ENCODE data around the gene RASSF9. TPM values are rescaled to one million over a fixed set of nuclear protein-coding genes. Genes with fewer than 3 reads are reported as not detected.

RASSF9 gene
- total and polyA plus RNA-seq, 10 of the 15 experiments (the other 5 are each of a cell fraction or from before 2014, with no cell fraction given), result under 0.01 to 0.10 TPM; not detected in 8

GRCh38 chr12:85831327-85831990 lies 4.8 kb downstream of the RASSF9 start (continued):
- no peak for TF ChIP-seq STAT1 (conservative IDR thresholded peaks at IDR 0.05)

DNA sequence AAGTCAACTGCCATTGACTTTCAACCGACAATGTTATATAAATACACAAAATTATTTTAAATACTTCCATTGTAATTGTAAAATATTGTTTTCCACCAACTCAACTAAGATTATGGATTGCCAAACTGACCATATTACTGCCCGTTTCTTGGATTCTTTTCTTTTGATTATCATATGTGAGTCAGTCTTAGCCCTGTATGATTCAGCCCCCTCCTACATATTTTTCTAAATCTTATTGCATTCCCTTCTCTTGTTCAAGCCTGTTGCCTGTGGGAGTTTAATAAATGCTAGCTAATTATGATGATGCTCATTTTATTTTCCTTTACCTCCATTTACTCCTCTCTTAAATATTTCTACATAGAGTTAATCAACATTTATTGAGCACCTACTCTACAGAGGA lies 6.8 kb downstream of the RASSF9 start:
- no peak overlapping the region for H2AFZ ChIP-seq (ENCODE audit: control insufficient read depth, low read depth, low read length)
- in situ Hi-C loops (cut with MboI) (no loop called here), intact Hi-C loops (cut with micrococcal nuclease; ENCODE audit: unreplicated experiment) (no loop called here)
- H3K36me3 ChIP-seq (ENCODE audit: control insufficient read depth in 2 of 2, insufficient read depth in 2 of 2, low read length in 1 of 2), result no peaks in the 10 kb centered on the region
- WGBS (ENCODE audit: insufficient coverage, insufficient replicate concordance, low lambda C conversion rate, missing lambda C conversion rate), result 42% methylated on average over 2 of the region's 2 CpGs
- no peak for DNase-seq (ENCODE audit: low read depth, low spot score)
- ChIA-PET SMC1A (ENCODE audit: uncharacterized antibody, unreplicated experiment) (no interaction called here), CTCF (no interaction called here), POLR2A (no interaction called here), RAD21 (ENCODE audit: unreplicated experiment) (no interaction called here)
- no peaks in the 10 kb centered on the region for H3K9me3 ChIP-seq (replicated peaks; ENCODE audit: control insufficient read depth, insufficient read depth, low read length)
- no peak for ATAC-seq
- H3K4me1 ChIP-seq (ENCODE audit: control insufficient read depth, insufficient read depth, low read length), result no peaks in the 10 kb centered on the region
- no peaks in the 10 kb centered on the region for H4K20me1 ChIP-seq (ENCODE audit: control insufficient read depth, insufficient read depth)
- no TSS peak for BruUV-seq (replicated peaks)
- H3K4me2 ChIP-seq (ENCODE audit: control insufficient read depth, insufficient read depth), result no peak overlapping the region
- H3K9ac ChIP-seq (ENCODE audit: control insufficient read depth, insufficient read depth, low read length), result no peak overlapping the region
- no peak for FAIRE-seq
- H3K79me2 ChIP-seq (ENCODE audit: control insufficient read depth, insufficient read depth, low read length), result no peaks in the 10 kb centered on the region
- no peaks in the 10 kb centered on the region for H3K27me3 ChIP-seq (replicated peaks in 1 of 2; ENCODE audit: control insufficient read depth in 2 of 2, insufficient read depth in 2 of 2, low read length in 1 of 2)
- no peak overlapping the region for H3K4me3 ChIP-seq
- no peak overlapping the region for H3K27ac ChIP-seq (ENCODE audit: control insufficient read depth, insufficient read depth)
- TF ChIP-seq, protein P1, sequence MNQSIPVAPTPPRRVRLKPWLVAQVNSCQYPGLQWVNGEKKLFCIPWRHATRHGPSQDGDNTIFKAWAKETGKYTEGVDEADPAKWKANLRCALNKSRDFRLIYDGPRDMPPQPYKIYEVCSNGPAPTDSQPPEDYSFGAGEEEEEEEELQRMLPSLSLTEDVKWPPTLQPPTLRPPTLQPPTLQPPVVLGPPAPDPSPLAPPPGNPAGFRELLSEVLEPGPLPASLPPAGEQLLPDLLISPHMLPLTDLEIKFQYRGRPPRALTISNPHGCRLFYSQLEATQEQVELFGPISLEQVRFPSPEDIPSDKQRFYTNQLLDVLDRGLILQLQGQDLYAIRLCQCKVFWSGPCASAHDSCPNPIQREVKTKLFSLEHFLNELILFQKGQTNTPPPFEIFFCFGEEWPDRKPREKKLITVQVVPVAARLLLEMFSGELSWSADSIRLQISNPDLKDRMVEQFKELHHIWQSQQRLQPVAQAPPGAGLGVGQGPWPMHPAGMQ (IDR thresholded peaks at IDR 0.05; ENCODE audit: borderline replicate concordance), result no peak
- TF ChIP-seq POU2F2 (IDR thresholded peaks at IDR 0.05; ENCODE audit: borderline replicate concordance, low read depth, low read length) (no peak), TAF1 (IDR thresholded peaks at IDR 0.05; ENCODE audit: borderline replicate concordance, low read depth, low read length) (no peak), SUZ12 (IDR thresholded peaks at IDR 0.05; ENCODE audit: unreplicated experiment) (no peak), MEF2B (IDR thresholded peaks at IDR 0.05; ENCODE audit: partially characterized antibody, poor library complexity, severe bottlenecking) (no peak), ZBED1 (IDR thresholded peaks at IDR 0.05; ENCODE audit: borderline replicate concordance) (no peak), FOS (IDR thresholded peaks at IDR 0.05; ENCODE audit: borderline replicate concordance, extremely low read depth, insufficient read length) (no peak)
- TF ChIP-seq, protein P2, sequence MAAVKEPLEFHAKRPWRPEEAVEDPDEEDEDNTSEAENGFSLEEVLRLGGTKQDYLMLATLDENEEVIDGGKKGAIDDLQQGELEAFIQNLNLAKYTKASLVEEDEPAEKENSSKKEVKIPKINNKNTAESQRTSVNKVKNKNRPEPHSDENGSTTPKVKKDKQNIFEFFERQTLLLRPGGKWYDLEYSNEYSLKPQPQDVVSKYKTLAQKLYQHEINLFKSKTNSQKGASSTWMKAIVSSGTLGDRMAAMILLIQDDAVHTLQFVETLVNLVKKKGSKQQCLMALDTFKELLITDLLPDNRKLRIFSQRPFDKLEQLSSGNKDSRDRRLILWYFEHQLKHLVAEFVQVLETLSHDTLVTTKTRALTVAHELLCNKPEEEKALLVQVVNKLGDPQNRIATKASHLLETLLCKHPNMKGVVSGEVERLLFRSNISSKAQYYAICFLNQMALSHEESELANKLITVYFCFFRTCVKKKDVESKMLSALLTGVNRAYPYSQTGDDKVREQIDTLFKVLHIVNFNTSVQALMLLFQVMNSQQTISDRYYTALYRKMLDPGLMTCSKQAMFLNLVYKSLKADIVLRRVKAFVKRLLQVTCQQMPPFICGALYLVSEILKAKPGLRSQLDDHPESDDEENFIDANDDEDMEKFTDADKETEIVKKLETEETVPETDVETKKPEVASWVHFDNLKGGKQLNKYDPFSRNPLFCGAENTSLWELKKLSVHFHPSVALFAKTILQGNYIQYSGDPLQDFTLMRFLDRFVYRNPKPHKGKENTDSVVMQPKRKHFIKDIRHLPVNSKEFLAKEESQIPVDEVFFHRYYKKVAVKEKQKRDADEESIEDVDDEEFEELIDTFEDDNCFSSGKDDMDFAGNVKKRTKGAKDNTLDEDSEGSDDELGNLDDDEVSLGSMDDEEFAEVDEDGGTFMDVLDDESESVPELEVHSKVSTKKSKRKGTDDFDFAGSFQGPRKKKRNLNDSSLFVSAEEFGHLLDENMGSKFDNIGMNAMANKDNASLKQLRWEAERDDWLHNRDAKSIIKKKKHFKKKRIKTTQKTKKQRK (IDR thresholded peaks at IDR 0.05; ENCODE audit: low read depth, low read length), result no peak
- TF ChIP-seq, protein P3, sequence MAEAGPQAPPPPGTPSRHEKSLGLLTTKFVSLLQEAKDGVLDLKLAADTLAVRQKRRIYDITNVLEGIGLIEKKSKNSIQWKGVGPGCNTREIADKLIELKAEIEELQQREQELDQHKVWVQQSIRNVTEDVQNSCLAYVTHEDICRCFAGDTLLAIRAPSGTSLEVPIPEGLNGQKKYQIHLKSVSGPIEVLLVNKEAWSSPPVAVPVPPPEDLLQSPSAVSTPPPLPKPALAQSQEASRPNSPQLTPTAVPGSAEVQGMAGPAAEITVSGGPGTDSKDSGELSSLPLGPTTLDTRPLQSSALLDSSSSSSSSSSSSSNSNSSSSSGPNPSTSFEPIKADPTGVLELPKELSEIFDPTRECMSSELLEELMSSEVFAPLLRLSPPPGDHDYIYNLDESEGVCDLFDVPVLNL (IDR thresholded peaks at IDR 0.05; ENCODE audit: low read depth, low read length), result no peak
- TF ChIP-seq, protein P4, sequence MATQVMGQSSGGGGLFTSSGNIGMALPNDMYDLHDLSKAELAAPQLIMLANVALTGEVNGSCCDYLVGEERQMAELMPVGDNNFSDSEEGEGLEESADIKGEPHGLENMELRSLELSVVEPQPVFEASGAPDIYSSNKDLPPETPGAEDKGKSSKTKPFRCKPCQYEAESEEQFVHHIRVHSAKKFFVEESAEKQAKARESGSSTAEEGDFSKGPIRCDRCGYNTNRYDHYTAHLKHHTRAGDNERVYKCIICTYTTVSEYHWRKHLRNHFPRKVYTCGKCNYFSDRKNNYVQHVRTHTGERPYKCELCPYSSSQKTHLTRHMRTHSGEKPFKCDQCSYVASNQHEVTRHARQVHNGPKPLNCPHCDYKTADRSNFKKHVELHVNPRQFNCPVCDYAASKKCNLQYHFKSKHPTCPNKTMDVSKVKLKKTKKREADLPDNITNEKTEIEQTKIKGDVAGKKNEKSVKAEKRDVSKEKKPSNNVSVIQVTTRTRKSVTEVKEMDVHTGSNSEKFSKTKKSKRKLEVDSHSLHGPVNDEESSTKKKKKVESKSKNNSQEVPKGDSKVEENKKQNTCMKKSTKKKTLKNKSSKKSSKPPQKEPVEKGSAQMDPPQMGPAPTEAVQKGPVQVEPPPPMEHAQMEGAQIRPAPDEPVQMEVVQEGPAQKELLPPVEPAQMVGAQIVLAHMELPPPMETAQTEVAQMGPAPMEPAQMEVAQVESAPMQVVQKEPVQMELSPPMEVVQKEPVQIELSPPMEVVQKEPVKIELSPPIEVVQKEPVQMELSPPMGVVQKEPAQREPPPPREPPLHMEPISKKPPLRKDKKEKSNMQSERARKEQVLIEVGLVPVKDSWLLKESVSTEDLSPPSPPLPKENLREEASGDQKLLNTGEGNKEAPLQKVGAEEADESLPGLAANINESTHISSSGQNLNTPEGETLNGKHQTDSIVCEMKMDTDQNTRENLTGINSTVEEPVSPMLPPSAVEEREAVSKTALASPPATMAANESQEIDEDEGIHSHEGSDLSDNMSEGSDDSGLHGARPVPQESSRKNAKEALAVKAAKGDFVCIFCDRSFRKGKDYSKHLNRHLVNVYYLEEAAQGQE (IDR thresholded peaks at IDR 0.05; ENCODE audit: low read depth, low read length), result no peak
